Esophagus muscularis mucosa (tissue), 4 donors: ENCODE results near the gene MBP. TPM values are rescaled to one million over a fixed set of nuclear protein-coding genes. Genes with fewer than 3 reads are reported as not detected.
A peak's percentile ranks its signal among the peaks of the same experiment; 100 is the strongest.

Source experiments
- DNase-seq: peaks from one replicate; pipeline ENCODE4 v3.0.0-alpha.2; 2017; ENCODE audit errors: extremely low spot score
- H3K27ac ChIP-seq, 4 donors: fragments of 200-600 bp; sonication (generic); replicated peaks in 1 of 4; 1 replicate in 3 of 4; 2 replicates in 1 of 4; pipeline ENCODE4 v1.5.1; 2016 to 2019; ENCODE audit warnings: mild to moderate bottlenecking in 1 of 4
- H3K27me3 ChIP-seq, 4 donors: fragments of 200-600 bp; sonication (generic); one replicate each; pipeline versions ENCODE4 v1.5.1 to v1.6.0; 2016 to 2019
- H3K36me3 ChIP-seq, 4 donors: fragments of 200-600 bp; sonication (generic); one replicate each; pipeline ENCODE4 v1.5.1; 2016 to 2019
- H3K4me1 ChIP-seq, 4 donors: fragments of 200-600 bp; sonication (generic); one replicate each; pipeline ENCODE4 v1.5.1; 2016 to 2019
- H3K4me3 ChIP-seq, 4 donors: fragments of 200-600 bp; sonication (generic); 1 replicate in 2 of 4; 2 replicates in 2 of 4; pipeline ENCODE4 v1.5.1; 2016 to 2019; ENCODE audit warnings: mild to moderate bottlenecking in 4 of 4, moderate library complexity in 1 of 4
- H3K9me3 ChIP-seq, 4 donors: fragments of 200-600 bp; sonication (generic); 1 replicate in 3 of 4; 2 replicates in 1 of 4; pipeline ENCODE4 v1.5.1; 2016 to 2019
- EP300 ChIP-seq: sonication (generic); formaldehyde crosslinking; IDR thresholded peaks from one replicate; pipeline ENCODE4 v1.6.1; 2017; ENCODE audit warnings: antibody characterized with exemption
- POLR2A ChIP-seq: fragments of 450-650 bp; IDR thresholded peaks from one replicate; pipeline ENCODE4 v1.6.1; 2017; ENCODE audit warnings: antibody characterized with exemption, moderate library complexity, mild to moderate bottlenecking, low read depth
- POLR2AphosphoS5 ChIP-seq, 2 donors: sonication (generic); formaldehyde crosslinking; IDR thresholded peaks; one replicate each; pipeline ENCODE4 v1.6.1; 2017; ENCODE audit warnings: antibody characterized with exemption in 2 of 2
- WGBS: methylation state at CpG from one replicate; pipeline ENCODE4 v1.1.5; 2018; 5-methylcytosine and 5-hydroxymethylcytosine counted together
- intact Hi-C: fragments of 100-400 bp; cut with DNase I; formaldehyde crosslinking; loops from one replicate; pipeline ENCODE4 v1.15.1; 2023
- total RNA-seq, 4 donors: library from RNA; depleted of rRNA; stranded (reverse); fragments of >200 nt; gene quantifications; one replicate each; pipeline versions ENCODE4 v1.1.0 to v1.2.1, GENCODE V29; 2016
- TF ChIP-seq, protein P1 (sequence below), 3 experiments: fragments of 200-600 bp in 2 of 3; fragments of 450-650 bp in 1 of 3; sonication (generic) in 2 of 3; IDR thresholded peaks; one replicate each; pipeline ENCODE4 v1.5.1; 2017 to 2019; ENCODE audit warnings: antibody characterized with exemption in 3 of 3, mild to moderate bottlenecking in 2 of 3, moderate library complexity in 1 of 3

Gene MBP
- total RNA-seq, 4 donors from 2014 or later = 21.9 to 31.3 (median 27.3) TPM

DNA sequence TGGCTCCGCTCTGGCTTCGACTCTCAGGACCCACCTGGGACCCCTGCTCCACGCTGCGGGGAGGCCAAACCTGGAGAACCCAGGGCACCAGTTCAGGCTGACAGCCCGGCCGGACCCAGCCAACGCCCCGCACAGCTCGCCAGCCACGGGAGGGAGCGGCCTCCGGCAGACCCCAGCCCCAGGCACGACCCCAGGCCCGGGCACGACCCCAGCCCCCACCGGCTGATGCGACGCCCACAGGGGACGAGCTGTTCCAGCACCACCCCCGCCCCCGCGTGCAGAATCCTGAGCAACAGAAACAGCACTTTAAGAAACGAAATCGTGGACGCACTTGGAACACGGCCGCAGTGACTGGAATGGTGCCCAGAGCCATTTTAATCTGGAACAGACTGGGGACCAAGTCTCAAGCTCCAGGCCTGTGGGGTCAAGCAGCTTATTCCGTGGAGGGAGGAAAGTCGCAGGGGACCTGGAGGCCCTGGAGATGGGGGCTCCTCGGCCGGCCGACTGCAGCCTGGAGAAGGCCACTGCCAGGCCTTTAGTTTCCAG, 74.2 kb downstream of the MBP start:
- intact Hi-C loops = loop anchor here (10.0 kb wide), 1 partner anchor 54 kb away; no protein-coding TSS in a partner anchor
- no peaks in the 10 kb centered on the region for H3K27me3 ChIP-seq
- 92% methylated on average over 12 of the region's 32 CpGs for WGBS
- no peak for DNase-seq
- H3K9me3 ChIP-seq = no peaks in the 10 kb centered on the region
- peaks cover 0 to 8% (median 2%) of the 10 kb centered on the region in 4 donors for H3K36me3 ChIP-seq
- no peak overlapping the region for H3K4me3 ChIP-seq
- TF ChIP-seq, protein P1, sequence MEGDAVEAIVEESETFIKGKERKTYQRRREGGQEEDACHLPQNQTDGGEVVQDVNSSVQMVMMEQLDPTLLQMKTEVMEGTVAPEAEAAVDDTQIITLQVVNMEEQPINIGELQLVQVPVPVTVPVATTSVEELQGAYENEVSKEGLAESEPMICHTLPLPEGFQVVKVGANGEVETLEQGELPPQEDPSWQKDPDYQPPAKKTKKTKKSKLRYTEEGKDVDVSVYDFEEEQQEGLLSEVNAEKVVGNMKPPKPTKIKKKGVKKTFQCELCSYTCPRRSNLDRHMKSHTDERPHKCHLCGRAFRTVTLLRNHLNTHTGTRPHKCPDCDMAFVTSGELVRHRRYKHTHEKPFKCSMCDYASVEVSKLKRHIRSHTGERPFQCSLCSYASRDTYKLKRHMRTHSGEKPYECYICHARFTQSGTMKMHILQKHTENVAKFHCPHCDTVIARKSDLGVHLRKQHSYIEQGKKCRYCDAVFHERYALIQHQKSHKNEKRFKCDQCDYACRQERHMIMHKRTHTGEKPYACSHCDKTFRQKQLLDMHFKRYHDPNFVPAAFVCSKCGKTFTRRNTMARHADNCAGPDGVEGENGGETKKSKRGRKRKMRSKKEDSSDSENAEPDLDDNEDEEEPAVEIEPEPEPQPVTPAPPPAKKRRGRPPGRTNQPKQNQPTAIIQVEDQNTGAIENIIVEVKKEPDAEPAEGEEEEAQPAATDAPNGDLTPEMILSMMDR (IDR thresholded peaks at IDR 0.05) = no peak
- TF ChIP-seq POLR2AphosphoS5 (IDR thresholded peaks at IDR 0.05) (no peak), POLR2A (no peak), EP300 (no peak)
- peak overlapping the region; percentile 2 to 56 (median 30) for H3K27ac ChIP-seq
- peaks cover 36 to 51% (median 42%) of the 10 kb centered on the region in 4 donors for H3K4me1 ChIP-seq

DNA sequence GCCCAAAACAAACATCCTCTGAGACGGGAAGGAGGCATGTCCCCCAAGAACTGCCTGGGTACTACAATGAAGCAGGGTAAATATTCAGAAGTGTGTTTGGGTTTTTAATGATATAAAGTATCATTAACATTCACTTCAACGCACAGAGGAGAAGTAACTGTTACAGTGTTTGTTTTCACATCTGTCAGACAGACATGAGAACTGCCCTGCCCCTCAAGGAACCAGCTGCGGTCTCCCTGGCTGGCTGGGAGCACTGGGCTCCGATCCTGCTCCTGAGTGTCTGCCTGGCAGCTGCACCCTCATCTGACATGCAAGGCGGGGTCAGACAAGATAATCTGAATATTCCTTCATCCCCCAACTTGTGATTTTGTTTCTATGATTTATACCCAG, 75.6 kb downstream of the MBP start:
- Histone ChIP-seq H3K27me3 (no peaks in the 10 kb centered on the region), H3K4me1 (peaks cover 38 to 65% (median 54%) of the 10 kb centered on the region in 4 donors), H3K4me3 (no peak overlapping the region), H3K27ac (peak overlapping the region; percentile 55 to 73 (median 70)), H3K9me3 (no peaks in the 10 kb centered on the region), H3K36me3 (no peaks in the 10 kb centered on the region)
- intact Hi-C loops = loop anchor here (10.0 kb wide), 1 partner anchor 52 kb away; no protein-coding TSS in a partner anchor
- WGBS = 57% methylated on average over 5 of the region's 5 CpGs
- no peak for TF ChIP-seq POLR2A
- no peak for DNase-seq

DNA sequence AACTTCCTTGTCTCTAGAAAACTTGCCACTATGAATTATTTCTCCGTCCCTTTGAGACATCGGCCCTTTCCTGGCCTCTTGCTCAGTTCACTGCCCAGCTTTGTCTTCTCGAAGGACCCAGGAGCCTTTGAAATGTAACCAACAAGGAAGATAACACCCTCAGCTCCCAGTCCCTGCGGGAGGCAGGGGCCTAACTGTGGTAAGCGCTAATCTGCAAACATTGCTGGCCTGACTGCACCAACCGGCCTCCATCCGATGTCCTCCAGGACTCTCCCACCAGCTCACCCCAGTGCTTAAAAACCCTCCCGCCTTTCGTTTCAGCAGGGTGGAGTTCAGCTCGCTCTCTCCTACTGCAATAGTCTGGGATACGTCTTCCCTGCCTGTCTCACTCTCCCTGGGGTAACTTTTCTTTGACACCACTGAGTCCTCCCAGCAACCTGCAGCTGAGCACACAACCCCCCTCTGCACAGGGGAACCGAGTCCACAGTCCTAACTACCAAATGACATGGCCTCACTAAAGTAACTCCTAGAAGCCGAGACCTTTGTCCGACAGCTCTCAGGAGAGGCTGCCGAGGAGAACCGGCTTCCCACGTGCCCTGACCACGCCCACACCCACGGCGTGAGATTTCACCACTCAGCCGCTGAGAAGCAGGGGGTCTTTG, 76.1 kb downstream of the MBP start:
- TF ChIP-seq POLR2AphosphoS5 (IDR thresholded peaks at IDR 0.05) = no peak
- TF ChIP-seq, protein P1 (IDR thresholded peaks at IDR 0.05) = no peak
- no peak for TF ChIP-seq EP300
- TF ChIP-seq POLR2A = no peak
- Histone ChIP-seq H3K9me3 (no peaks in the 10 kb centered on the region), H3K27me3 (no peaks in the 10 kb centered on the region), H3K4me1 (peaks cover 38 to 65% (median 54%) of the 10 kb centered on the region in 4 donors), H3K27ac (peak overlapping the region; percentile 55 to 73 (median 70)), H3K36me3 (no peaks in the 10 kb centered on the region), H3K4me3 (no peak overlapping the region)
- 49% methylated on average over 14 of the region's 21 CpGs for WGBS
- no peak for DNase-seq
- intact Hi-C loops = loop anchor here (10.0 kb wide), 1 partner anchor 52 kb away; no protein-coding TSS in a partner anchor

DNA sequence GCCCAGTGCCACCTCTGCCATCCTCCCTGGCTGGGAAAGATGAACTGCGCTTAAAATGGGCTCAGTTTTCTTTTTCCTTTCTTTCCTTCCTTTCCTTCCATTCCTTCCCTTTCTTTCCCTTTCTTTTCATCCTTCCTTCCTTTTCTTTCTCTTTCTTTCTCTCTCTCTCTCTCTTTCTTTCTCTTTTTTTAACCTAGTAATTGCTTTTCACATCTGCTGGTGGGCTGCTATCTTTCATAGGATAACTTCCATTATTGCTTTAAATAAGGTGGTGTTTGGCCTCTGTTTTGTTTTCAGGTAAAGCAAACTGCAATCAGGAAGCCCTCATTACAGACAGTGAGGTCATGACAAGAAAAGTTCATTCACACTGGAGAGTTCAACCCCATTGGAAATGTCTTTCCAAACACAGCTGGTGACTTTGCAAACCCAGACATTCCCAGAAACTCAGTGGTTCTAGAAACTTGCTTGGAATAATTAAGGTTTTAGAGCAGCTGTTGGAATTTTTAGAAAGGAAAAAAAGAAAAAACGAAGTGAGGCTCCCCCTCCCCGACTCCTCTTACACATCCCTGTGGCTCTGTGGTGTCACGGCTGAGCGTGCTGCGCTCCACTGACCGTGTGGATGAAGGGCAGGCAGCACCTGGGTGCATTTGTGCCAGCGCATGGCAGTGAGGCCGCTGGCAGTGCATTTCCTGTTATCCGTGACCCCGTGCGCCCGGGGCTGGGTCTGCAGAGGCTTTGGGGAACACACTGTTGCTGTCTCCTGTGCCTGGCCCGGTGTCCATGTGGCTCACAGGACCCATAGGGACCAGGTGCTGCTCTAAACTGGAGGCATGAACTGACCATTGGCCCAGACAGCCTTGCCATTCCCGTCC, 76.9 kb downstream of the MBP start:
- Histone ChIP-seq H3K9me3 (no peaks in the 10 kb centered on the region), H3K36me3 (no peaks in the 10 kb centered on the region), H3K4me1 (peaks cover 38 to 69% (median 53%) of the 10 kb centered on the region in 4 donors), H3K27me3 (no peaks in the 10 kb centered on the region), H3K27ac (peak overlapping the region; percentile 55 to 73 (median 70)), H3K4me3 (no peak overlapping the region)
- WGBS = 66% methylated on average over 15 of the region's 15 CpGs
- TF ChIP-seq EP300 = no peak
- TF ChIP-seq, protein P1 (IDR thresholded peaks at IDR 0.05) = no peak
- TF ChIP-seq POLR2AphosphoS5 (IDR thresholded peaks at IDR 0.05) = no peak
- no peak for TF ChIP-seq POLR2A
- intact Hi-C loops = loop anchor here (10.0 kb wide), 1 partner anchor 51 kb away; no protein-coding TSS in a partner anchor
- no peak for DNase-seq
